ENCODE measurements around the gene CLASRP.

GRCh38 chr19:45097776-45098520 lies 59.1 kb downstream of the CLASRP start:
- TF ChIP-seq, protein P1, sequence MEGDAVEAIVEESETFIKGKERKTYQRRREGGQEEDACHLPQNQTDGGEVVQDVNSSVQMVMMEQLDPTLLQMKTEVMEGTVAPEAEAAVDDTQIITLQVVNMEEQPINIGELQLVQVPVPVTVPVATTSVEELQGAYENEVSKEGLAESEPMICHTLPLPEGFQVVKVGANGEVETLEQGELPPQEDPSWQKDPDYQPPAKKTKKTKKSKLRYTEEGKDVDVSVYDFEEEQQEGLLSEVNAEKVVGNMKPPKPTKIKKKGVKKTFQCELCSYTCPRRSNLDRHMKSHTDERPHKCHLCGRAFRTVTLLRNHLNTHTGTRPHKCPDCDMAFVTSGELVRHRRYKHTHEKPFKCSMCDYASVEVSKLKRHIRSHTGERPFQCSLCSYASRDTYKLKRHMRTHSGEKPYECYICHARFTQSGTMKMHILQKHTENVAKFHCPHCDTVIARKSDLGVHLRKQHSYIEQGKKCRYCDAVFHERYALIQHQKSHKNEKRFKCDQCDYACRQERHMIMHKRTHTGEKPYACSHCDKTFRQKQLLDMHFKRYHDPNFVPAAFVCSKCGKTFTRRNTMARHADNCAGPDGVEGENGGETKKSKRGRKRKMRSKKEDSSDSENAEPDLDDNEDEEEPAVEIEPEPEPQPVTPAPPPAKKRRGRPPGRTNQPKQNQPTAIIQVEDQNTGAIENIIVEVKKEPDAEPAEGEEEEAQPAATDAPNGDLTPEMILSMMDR (IDR thresholded peaks at IDR 0.05): no peak
- TF ChIP-seq BHLHE40 (IDR thresholded peaks at IDR 0.05; ENCODE audit: low read depth, low read length) (0 out of 2 replicates have a peak, but pooled peaks have one; percentile 10), FOSL2 (IDR thresholded peaks at IDR 0.05) (peak; percentile 83), FOSL2 (CRISPR knock-in tag; IDR thresholded peaks at IDR 0.05) (peak; percentile 91), TP53 (CRISPR knock-in tag; IDR thresholded peaks at IDR 0.05) (no peak), JUN (IDR thresholded peaks at IDR 0.05) (peak in 1 of 2 experiments; percentile 39; a peak in 1 of 5 replicates), NR3C1 (IDR thresholded peaks at IDR 0.05) (no peak)
- TF ChIP-seq, protein P2, sequence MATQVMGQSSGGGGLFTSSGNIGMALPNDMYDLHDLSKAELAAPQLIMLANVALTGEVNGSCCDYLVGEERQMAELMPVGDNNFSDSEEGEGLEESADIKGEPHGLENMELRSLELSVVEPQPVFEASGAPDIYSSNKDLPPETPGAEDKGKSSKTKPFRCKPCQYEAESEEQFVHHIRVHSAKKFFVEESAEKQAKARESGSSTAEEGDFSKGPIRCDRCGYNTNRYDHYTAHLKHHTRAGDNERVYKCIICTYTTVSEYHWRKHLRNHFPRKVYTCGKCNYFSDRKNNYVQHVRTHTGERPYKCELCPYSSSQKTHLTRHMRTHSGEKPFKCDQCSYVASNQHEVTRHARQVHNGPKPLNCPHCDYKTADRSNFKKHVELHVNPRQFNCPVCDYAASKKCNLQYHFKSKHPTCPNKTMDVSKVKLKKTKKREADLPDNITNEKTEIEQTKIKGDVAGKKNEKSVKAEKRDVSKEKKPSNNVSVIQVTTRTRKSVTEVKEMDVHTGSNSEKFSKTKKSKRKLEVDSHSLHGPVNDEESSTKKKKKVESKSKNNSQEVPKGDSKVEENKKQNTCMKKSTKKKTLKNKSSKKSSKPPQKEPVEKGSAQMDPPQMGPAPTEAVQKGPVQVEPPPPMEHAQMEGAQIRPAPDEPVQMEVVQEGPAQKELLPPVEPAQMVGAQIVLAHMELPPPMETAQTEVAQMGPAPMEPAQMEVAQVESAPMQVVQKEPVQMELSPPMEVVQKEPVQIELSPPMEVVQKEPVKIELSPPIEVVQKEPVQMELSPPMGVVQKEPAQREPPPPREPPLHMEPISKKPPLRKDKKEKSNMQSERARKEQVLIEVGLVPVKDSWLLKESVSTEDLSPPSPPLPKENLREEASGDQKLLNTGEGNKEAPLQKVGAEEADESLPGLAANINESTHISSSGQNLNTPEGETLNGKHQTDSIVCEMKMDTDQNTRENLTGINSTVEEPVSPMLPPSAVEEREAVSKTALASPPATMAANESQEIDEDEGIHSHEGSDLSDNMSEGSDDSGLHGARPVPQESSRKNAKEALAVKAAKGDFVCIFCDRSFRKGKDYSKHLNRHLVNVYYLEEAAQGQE (IDR thresholded peaks at IDR 0.05): no peak

All from A549 (cell line).